Esophagus mucosa (tissue), 1 donor: ENCODE results near the gene ZNHIT6. TPM values are rescaled to one million over a fixed set of nuclear protein-coding genes. Genes with fewer than 3 reads are reported as not detected.
A peak's percentile ranks its signal among the peaks of the same experiment; 100 is the strongest.
"Not testable (repeated sequence)": the region's sequence is repeated elsewhere in the genome, so short reads cannot be mapped to it uniquely, and the experiment has no call there.

Experiments
- ATAC-seq: fragments of 200-7000 bp; cut with Tn5 transposase; one replicate; pipeline ENCODE4 v1.9.1; 2020
- total RNA-seq: library from RNA; stranded (reverse); gene quantifications from one replicate; pipeline ENCODE4 v1.2.4, GENCODE V29; 2023
- donor health status: DM: yes; HTN: yes; CAD: no.

ZNHIT6 gene
- total RNA-seq, result 12.1 TPM

GRCh38 chr1:85707990-85708828 is at the start of gene ZNHIT6:
ZNHIT6 (minus strand) TSS chr1:85708433; CDS start chr1:85708284, 149 bp downstream.
- peak; percentile 98 for ATAC-seq

DNA sequence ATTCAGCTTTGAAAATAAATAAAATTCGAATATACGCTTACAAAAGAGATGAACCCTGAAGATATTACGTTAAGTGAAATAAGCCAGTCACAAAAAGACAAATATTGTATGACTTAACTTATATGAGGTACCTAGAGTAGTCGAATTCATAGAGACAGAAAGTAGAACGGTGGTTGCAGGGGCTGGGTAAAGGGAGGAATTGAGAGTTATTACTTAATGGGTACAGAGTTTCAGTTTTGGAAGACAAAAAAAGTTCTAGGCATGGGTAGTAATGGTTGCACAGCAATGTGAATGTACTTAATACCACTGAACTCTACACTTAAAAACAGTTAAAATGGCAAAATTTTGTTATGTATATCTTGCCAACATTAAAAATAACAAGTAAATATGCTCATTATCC is 48.6 kb upstream of the ZNHIT6 start:
- no peak for ATAC-seq

- no peak for ATAC-seq
Measured at GRCh38 chr1:85748120-85748519, 39.9 kb upstream of the ZNHIT6 start.

- no peak for ATAC-seq
Measured at GRCh38 chr1:85746777-85747176, 38.5 kb upstream of the ZNHIT6 start.

DNA sequence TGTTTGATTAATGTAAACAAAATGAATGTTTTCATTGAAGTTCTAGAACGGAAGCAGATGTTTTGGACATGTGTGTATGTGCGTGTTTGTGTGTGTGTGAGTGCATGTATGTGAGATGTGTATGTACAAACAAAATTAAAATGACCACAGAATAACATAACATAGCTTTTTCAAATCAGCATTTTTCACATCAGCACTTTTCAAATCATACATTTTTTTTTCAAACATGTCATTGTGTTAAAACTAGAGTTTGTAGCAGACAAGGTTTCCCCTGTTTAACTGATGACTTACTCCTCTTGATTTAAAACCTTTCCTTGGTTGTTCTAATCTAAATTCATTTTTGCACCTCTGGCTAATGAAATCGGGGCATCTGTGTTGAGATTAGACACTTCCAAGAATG is 35.6 kb upstream of the ZNHIT6 start:
- ATAC-seq, result no peak

DNA sequence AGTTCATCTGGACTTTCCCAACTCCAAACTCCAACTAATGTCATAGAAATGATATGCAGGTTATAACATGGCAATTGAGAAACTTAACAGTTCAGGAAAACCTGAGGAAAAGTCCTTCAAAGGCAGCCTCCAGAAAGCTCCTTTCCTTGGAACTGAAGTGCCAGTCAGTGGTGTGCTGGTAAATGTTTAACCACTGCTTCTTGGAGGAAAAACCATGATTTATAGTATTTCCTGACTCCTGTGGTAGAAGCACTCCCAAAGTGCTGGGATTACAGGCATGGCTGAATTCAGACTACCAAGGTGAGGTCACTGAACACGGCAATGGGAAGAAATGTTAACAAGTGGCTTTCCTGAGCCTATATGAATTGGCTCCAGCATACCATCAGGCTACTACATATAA is 26.7 kb upstream of the ZNHIT6 start:
- ATAC-seq, result no peak

- no peak for ATAC-seq
Measured at GRCh38 chr1:85718678-85719340, 10.6 kb upstream of the ZNHIT6 start.

DNA sequence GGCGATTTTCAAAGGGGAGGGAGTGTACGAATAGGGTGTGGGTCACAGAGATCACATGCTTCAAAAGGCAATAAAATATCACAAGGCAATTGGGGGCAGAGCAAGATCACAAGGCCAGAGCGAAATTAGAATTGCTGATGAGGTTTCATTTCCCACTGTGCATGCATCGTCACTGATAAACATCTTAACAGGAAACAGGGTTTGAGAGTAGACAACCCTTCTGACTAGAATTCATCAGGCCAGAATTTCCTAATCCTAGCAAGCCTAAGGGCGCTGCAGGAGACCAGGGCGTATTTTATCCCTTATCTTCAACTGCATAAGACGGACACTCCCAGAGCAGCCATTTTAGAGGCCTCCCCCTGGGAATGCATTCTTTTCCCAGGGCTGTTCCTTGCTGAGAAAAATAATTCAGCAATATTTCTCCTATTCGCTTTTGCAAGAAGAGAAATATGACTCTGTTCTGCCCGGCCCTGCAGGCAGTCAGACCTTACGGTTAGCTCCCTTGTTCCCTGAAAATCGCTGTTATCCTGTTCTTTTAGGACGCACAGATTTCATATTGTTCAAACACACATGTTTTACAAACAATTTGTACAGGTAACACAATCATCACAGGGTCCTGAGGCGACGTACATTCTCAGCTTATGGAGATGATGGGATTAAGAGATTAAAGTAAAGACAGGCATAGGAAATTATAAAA is 6.3 kb upstream of the ZNHIT6 start:
- not testable (repeated sequence) for ATAC-seq

- ATAC-seq, result peak; percentile 19
Measured at GRCh38 chr1:85708829-85709227, 595 bp upstream of the ZNHIT6 start.

DNA sequence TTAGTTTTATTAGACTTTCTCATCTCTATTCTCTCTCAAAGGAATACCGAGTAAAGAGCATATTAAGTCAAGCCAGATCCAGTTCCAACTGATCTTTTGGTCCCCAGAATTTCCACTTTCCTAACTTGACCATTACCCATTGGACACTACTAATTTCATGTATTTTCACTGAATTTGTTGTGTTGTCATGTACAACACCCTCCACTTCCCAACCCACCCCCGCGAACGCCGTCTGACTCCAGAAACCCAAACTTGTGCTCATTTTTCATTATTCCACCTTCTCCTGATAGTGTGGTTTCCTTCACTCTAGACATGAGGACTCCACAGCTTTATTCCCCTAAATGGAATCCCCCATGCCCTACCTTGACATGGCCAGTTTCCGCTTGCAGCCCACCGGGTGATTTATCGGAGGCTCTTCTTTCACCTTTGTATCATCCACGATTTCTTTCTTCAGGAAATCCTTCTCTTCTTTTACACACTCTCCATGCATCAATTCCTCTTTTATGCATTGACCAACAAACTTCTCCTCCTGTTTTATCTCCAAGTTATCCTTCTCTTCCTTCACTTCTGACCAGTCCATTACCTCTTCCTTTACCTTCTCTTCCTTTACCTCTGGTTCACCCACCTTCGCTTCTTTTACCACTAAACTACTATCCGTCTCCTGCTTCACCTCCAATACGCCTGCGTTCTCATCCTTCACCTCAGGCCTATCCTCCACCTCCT is 805 bp downstream of the ZNHIT6 start:
- peak; percentile 17 for ATAC-seq

DNA sequence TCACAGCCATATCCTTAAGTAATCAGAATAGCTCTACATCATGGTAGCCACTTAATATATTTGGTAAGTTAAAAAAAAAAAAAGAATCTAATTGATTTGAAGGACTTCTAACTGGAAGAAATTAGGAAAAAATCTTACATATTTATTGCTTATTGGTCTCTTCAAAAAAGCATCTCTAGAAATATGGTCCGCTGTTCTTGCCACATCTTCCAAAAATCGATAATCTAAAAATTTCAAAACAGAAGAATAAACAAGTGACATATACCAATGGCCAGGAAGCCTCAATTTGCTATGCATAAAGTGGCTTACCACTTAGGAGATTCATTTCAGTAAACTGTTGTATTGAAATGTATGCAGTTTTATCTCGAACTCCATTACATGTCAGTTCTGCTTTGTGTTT is 2.3 kb downstream of the ZNHIT6 start:
- no peak for ATAC-seq

DNA sequence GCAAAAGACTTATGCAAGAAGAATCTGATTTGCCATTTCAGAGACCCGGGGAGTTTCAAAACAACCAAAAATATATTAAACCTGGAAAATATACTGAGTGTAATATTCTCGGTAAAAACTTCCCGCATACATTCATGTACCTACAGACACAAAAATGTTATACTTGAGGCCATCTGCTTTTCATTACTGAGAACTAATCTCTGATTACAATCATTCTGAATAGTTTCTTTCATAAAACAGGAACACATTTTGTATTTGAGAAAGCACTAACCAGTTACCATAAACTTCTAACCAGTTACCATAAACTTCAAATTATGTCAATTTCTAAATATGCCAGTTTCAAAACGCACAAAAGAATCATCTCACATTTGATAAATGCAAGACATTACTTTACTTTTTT is 7.8 kb downstream of the ZNHIT6 start:
- ATAC-seq, result no peak

DNA sequence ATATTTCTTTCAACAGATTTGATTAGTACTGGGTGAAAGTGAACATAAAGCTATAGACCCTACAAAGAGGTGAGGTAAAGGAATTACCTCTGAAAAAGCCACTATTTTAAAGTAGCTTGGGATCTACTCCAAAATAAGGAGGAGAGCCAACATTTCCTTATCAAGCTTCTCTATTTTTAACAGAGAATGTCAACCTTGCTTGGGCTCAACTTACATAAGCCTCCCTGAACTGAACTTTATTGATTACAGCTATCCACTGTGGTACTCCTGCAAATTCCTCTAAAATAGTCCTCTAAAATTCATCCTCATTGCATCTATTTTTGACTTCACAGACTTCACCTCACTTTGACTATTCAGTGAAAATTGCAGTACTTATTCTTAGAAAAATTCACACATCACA is 10.3 kb downstream of the ZNHIT6 start:
- ATAC-seq, result no peak

- no peak for ATAC-seq
Measured at GRCh38 chr1:85692730-85693314, 15.4 kb downstream of the ZNHIT6 start.

GRCh38 chr1:85689775-85690404 is 18.3 kb downstream of the ZNHIT6 start:
- ATAC-seq, result no peak

DNA sequence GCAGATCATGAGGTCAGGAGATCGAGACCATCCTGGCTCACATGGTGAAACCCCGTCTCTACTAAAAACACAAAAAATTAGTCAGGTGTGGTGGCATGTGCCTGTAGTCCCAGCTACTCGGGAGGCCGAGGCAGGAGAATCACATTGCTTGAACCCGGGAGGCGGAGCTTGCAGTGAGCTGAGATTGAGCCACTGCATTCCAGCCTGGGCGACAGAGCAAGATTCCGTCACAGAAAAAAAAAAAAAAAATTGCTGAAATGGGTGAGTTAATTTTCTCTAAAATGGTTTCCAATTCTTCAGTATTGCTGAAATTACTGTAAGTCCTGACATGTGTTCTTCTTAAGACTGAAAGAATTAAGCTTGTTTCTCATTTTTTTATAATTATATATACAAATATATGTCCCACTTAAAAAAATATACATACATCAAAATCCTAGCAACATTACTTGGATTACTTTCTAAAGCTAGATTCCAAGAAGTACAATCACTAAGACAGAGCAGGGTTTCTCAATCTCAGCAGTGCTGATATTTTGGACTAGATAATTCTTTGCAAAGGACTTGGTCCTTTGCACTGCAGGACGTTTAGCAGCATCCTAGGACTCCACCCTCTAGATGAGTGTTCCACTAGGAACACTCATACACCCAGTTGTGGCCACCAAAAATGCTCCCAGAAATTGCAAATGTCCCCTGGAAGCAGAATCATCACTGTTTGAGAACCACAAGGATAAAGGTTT is 24.8 kb downstream of the ZNHIT6 start:
- ATAC-seq, result no peak

DNA sequence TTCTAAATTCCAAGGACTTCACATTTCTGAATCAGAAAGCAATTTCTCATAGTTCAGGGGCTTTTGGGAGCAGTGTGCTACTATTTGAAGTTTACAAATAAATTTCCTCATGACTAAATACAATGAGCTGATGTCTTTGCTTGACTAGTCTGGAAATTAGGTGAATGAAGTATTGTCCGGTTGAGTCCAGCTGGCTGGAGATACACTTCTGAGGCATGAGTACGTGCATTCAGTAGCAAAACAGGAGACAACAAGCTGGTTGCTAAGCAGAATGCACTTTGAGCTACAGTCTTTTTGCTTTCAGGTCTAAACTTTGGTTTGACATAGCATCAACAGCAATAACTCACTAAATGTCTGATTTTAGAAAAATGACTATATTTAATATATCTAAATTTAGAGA is 27.1 kb downstream of the ZNHIT6 start:
- ATAC-seq, result no peak

DNA sequence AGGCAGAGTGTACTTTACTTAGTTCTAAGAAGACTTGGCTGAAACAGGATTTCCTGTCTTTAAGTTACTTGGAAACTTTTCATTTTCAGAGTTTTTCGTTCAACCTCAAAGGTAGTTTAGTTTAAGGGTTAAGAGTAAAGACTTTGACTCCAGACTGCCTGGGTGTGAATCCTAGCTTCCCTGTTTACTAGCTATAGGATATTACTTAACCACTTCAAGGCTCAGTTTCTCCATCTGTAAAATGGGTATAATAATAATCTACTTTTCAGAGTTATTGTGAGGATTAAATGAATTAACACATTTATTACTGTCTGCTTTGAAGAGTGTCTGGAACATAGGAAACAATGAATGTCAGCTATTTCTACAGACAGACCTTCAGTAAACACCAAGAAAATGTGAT is 30.0 kb downstream of the ZNHIT6 start:
- ATAC-seq, result no peak

DNA sequence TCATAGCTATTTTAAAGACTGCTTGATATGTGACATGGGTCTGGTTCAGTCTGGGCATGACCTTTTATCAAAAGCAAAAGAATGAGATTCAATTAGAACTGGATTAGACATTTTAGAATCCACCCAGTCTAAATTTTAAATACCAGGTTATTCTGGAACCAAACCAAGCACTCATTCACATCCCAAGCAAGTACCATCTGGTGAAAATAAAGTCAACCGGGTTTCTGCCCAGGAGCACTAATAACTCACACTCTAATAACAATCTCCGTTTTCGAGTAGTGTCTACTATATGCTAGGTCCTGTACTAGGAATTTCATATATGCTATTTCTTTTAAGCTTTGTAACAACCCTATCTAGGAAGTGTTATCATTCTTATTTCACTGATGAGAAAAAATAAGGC is 30.6 kb downstream of the ZNHIT6 start:
- no peak for ATAC-seq

GRCh38 chr1:85672031-85672660 is 36.1 kb downstream of the ZNHIT6 start:
- no peak for ATAC-seq

DNA sequence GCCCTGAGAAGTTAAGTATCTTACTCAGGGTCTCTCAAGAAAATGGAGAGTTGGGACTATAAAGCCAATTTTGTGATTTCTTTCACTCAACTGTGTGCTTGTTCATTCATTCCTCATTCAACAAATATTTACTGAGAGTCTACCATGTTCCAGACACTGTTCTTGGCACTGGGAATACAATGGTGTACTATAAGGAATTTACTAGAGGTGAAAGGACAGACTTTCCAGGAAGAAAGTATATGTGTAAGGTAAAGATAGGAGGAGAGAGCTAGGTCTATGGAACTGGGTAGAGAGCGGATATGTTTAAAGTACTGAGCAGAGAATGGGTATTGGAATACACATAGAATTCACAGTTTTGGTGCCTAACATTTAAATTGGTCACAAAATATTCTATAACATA is 42.3 kb downstream of the ZNHIT6 start:
- no peak for ATAC-seq
